Hepatocyte (in vitro differentiated cells): ENCODE results near the gene ZNF710.

Experiments
- EZH2 ChIP-seq: fragments of 200-600 bp; sonication (generic); IDR thresholded peaks from 2 replicates; pipeline ENCODE4 v1.6.1; 2016; ENCODE audit warnings: antibody characterized with exemption, mild to moderate bottlenecking, borderline replicate concordance
- EZH2phosphoT487 ChIP-seq: fragments of 200-600 bp; sonication (generic); IDR thresholded peaks from one replicate; pipeline ENCODE4 v1.6.1; 2018; ENCODE audit warnings: antibody characterized with exemption, mild to moderate bottlenecking, low read depth, moderate library complexity; ENCODE audit not compliant: unreplicated experiment, severe bottlenecking
- TF ChIP-seq, protein P1 (sequence below): fragments of 200-600 bp; sonication (generic); IDR thresholded peaks from 2 replicates; pipeline ENCODE4 v1.5.1; 2016; ENCODE audit warnings: antibody characterized with exemption, mild to moderate bottlenecking; ENCODE audit not compliant: poor library complexity

DNA sequence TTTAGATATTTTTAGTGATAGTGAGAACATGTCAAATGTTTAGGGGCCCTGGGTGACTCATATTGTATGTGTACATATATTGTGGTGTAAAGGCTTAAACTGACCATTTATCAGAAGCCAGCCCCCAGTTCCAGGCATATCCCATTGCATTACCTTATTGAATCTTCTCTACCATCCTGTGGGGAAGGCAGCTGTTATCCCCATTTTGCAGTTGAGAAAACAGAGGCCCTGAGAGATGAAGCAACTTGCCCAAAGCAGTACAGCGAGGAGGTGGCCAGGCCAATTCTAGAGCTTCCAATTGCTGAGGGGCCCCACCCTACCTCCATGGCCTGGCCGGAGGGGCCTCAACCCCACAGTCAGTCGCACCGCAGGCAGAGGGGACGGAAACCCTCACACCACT is 47.9 kb downstream of the ZNF710 start:
- TF ChIP-seq, protein P1, sequence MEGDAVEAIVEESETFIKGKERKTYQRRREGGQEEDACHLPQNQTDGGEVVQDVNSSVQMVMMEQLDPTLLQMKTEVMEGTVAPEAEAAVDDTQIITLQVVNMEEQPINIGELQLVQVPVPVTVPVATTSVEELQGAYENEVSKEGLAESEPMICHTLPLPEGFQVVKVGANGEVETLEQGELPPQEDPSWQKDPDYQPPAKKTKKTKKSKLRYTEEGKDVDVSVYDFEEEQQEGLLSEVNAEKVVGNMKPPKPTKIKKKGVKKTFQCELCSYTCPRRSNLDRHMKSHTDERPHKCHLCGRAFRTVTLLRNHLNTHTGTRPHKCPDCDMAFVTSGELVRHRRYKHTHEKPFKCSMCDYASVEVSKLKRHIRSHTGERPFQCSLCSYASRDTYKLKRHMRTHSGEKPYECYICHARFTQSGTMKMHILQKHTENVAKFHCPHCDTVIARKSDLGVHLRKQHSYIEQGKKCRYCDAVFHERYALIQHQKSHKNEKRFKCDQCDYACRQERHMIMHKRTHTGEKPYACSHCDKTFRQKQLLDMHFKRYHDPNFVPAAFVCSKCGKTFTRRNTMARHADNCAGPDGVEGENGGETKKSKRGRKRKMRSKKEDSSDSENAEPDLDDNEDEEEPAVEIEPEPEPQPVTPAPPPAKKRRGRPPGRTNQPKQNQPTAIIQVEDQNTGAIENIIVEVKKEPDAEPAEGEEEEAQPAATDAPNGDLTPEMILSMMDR, result no peak
- no peak for TF ChIP-seq EZH2
- TF ChIP-seq EZH2phosphoT487, result no peak
